HG03159 (cell line): ENCODE data around the gene MOB3A.
A peak's percentile ranks its signal among the peaks of the same experiment; 100 is the strongest.
"Not testable (repeated sequence)": the region's sequence is repeated elsewhere in the genome, so short reads cannot be mapped to it uniquely, and the experiment has no call there.

Source experiments
- ATAC-seq: cut with Tn5 transposase; IDR thresholded peaks from one replicate; pipeline ENCODE4 v1.9.1; 2021; ENCODE audit warnings: mild to moderate bottlenecking, moderate library complexity; ENCODE audit not compliant: unreplicated experiment

MOB3A gene

GRCh38 chr19:2109046-2109864 lies 13.1 kb upstream of the MOB3A start:
- no peak for ATAC-seq

GRCh38 chr19:2108251-2109016 lies 12.3 kb upstream of the MOB3A start:
- no peak for ATAC-seq

DNA sequence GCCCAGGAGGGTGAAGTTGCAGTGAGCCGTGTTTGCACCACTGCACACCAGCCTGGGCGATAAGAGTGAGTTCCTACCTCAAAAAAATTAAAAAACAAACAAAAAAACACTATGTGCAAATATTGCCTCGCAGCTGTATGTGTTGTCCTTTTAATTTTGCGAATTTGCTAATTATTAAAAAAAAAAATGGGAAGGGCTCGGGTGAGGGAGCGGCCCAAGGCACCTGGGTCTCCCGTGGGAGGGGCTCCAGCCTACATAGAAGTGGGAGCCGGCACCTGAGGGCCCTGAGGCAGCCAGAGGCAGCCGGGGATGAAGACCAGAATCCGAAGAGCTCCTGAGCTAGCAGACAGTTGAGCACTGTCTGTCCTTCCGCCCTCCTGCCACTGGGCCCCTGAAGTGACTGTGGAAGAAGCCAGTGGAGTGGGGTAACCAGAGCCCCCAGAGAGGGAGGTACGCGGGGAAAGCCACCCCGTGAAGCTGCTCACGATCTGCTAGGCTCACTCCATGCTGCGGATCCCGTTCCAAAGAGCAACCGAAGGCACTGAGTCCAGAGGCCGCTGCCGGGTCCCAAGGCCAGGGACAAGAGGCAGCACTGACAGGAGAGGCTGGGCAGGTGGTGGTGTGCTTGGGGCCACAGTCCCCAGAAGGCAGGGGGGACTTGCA lies 7.0 kb upstream of the MOB3A start:
- no peak for ATAC-seq

DNA sequence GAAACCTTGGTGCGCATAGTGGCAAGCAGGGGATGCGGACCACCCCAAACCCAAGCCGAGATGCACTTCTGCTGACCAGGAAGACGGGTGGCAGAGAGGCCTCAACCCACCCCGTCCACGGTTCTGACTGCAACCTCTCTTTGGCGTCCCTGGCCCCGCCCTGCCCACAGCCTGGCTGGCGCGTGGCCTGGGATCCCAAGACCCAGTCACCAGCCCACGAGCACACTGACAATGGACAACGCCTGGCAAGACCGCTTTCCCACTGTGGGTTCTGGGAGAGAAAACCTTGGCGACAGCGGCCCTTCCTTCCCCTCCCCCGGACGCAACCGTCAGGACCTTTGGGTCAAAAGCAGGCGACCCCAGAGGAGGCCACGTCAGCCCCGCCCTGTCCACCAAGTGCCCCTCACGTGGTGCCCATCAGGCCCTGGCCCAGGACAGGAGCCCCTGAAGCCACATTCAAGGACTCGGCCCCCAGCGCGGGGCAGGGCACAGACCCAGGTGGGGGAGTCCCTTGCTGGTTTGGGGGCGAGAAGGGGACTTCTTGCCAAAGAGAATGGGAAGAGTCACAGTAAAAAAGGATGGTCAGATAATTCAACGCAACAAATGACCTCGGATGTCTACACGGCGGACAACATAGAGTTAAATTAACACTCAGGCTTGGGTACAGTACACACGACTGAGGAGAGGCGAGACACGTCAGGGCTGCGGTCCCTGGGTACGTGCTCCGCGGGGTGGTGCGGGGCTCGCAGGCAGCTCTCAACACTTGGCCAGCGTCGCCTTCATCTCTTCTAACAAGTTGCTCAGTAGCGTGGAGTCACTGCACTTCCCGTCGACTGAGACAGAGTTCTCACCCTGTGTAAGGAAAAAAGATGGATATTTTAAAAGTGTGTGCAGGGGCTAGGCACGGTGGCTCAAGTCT lies 5.5 kb upstream of the MOB3A start:
- no peak for ATAC-seq

GRCh38 chr19:2100719-2101061 lies 4.6 kb upstream of the MOB3A start:
- ATAC-seq, result no peak

GRCh38 chr19:2099937-2100718 lies 4.0 kb upstream of the MOB3A start:
- ATAC-seq, result no peak

DNA sequence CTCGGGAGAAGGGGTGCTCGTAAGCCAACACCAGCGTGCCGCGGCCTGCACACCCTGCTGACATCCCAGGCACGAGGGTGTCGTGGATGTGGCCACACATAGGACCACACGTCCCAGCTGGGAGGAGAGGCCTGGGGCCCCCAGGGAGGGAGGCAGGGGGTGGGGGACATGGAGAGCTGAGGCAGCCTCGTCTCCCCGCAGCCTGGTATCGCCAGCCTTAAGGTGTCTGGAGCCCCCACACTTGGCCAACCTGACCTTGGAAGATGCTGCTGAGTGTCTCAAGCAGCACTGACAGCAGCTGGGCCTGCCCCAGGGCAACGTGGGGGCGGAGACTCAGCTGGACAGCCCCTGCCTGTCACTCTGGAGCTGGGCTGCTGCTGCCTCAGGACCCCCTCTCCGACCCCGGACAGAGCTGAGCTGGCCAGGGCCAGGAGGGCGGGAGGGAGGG lies 3.0 kb upstream of the MOB3A start:
- ATAC-seq, result no peak

DNA sequence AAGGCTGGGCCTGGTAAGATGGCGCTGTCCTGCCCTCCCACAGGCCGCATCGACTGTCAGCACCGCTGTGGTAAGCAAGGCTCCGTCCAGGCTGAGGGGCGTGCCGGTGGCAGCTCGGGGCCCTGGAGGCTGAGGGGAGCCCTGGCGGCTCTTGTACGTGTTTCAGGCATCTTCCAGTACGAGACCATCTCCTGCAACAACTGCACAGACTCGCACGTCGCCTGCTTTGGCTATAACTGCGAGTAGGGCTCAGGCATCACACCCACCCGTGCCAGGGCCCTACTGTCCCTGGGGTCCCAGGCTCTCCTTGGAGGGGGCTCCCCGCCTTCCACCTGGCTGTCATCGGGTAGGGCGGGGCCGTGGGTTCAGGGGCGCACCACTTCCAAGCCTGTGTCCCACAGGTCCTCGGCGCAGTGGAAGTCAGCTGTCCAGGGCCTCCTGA lies 1.8 kb upstream of the MOB3A start:
- ATAC-seq, result no peak

GRCh38 chr19:2097203-2097885 lies 1.2 kb upstream of the MOB3A start:
- ATAC-seq, result no peak

DNA sequence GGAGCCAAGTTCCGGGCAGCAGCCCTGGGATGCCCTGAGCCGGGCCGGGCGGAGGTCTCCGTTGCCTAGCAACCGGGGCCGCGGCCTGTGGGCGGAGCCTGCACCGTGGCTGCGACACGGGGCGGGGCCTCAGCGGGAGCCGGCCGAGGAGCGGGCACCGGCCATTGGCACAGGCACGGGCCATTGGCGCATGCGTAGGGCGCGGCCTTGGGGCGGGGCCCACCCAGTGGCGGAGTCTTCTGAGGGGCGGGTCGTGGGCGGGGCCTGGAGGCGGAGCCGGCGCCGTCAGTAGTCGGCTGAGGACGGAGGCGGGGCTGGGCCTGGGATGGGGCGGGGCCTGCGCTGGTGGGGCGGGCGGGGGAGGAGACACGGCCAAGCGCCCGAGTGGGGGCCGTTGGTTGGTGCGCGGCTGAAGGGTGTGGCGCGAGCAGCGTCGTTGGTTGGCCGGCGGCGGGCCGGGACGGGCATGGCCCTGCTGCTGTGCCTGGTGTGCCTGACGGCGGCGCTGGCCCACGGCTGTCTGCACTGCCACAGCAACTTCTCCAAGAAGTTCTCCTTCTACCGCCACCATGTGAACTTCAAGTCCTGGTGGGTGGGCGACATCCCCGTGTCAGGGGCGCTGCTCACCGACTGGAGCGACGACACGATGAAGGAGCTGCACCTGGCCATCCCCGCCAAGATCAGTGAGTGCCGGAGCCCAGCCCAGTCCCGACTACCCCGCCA lies 515 bp upstream of the MOB3A start, which contains the start of gene IZUMO4:
Gene IZUMO4, plus strand, starts transcription at position 436 of the 723 bp plus-strand sequence. Its CDS starts 31 bp downstream, at position 467.
- ATAC-seq, result peak; percentile 66

GRCh38 chr19:2091926-2092525 lies 4.1 kb downstream of the MOB3A start:
- ATAC-seq, result not testable (repeated sequence)

GRCh38 chr19:2089727-2090053 lies 6.4 kb downstream of the MOB3A start:
- no peak for ATAC-seq

DNA sequence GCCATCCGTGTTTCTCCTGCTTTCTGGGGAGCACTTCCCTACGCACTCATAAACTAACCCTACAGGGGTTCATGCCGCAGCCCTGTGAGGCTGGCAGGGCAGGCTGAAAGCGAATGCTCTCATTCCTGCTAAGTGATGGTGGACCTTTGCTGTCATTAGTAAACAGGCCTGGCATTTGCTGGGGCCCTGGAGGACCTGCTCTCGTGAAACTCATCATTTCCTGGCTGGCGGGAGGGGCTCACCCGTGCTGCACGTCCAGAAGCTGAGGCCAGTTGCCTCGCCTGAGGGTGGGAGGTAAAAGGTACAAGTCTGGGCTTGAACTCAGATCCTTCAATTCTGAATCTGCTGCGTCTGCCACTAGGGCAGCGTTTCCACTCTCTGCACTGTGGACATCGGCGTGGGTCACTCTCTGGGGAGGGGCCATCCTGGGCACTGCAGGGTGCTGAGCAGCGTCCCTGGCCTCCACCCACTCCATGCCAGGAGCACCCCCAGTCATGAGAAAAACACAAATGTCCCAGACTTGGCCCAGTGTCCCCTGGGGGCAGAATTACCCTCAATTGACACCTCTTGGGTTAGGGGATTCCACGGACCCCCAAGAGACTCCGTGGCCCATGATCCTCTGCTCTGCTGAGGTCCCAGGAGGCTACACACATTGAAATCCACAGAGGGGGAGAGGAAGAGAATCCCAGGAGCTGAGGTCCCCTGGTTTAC lies 7.0 kb downstream of the MOB3A start:
- no peak for ATAC-seq

- ATAC-seq, result peak; percentile 27
Observed at GRCh38 chr19:2087621-2088100, 8.5 kb downstream of the MOB3A start.

DNA sequence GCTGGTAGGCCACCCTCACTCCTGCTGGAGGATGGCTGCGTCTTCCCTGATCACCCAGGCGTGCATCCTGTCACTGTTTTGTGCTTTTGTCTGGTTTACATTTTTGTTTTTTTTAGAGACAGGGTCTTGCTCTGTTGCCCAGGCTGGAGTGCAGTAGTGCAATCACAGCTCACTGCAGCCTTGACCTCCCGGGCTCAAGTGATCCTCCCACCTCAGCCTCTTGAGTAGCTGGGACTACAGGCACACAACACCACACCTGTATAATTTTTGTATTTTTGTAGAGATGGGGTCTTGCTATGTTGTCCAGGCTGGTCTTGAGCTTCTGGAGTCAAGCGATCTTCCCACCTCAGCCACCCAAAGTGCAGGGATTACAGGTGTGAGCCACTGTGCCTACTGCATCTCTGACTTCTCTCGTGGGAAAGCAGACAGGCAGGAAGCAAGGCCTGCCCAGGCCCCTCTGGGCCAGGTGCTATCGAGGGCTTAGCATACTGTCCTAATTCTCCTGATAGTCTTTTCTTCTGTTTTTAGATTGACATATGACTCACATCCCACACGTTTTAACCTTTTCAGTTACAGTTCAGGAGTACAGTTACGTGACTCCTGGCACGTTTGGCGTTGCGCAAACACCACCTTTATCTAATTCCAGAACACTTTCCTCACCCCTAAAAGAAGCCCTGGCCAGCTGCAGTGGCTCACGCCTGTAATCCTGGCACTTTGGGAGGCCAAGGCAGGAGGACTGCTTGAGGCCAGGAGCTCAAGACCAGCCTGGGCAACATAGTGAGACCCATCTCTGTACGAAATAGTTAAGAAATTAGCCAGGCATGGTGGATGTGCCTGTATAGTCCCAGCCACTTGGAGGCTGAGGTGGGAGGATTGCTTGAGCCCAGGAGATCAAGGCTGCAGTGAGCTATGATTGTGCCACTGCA lies 9.2 kb downstream of the MOB3A start:
- not testable (repeated sequence) for ATAC-seq

GRCh38 chr19:2084993-2085720 lies 11.0 kb downstream of the MOB3A start:
- ATAC-seq, result peak; percentile 40
